Naive thymus-derived CD4-positive, alpha-beta T cell (primary cell): Measurements from ENCODE around the gene CLTCL1. TPM values are rescaled to one million over a fixed set of nuclear protein-coding genes. Genes with fewer than 3 reads are reported as not detected.
A peak's percentile ranks its signal among the peaks of the same experiment; 100 is the strongest.

Experiments used
- ATAC-seq: fragments of 150-1000 bp; cut with Tn5 transposase; 2 replicates; pipeline ENCODE4 v1.10.0; 2021; ENCODE audit warnings: mild to moderate bottlenecking, moderate library complexity
- CTCF ChIA-PET: fragments of 350-600 bp; sonication (Branson Sonifier 250); formaldehyde crosslinking; loops from one replicate; lab custom pipeline; 2021; ENCODE audit warnings: antibody characterized with exemption; lab: Charles Lee
- POLR2A ChIA-PET: fragments of 350-600 bp; sonication (Branson Sonifier 250); formaldehyde crosslinking; loops from one replicate; lab custom pipeline; 2021; ENCODE audit warnings: antibody characterized with exemption, inconsistent platforms; lab: Charles Lee
- DNase-seq, 9 donors: peaks; one replicate each; pipeline versions ENCODE4 v3.0.0 to v3.0.0-alpha.2; 2020 to 2022; ENCODE audit warnings: mixed read lengths in 1 of 9
- H3K27ac ChIP-seq: one replicate; pipeline ENCODE4 v1.7.0; 2013; ENCODE audit warnings: mild to moderate bottlenecking, low read depth, low read length, moderate library complexity
- H3K27me3 ChIP-seq, 2 donors: one replicate each; pipeline ENCODE4 v1.7.0; 2013; ENCODE audit warnings: low read length in 2 of 2, mild to moderate bottlenecking in 2 of 2, moderate library complexity in 2 of 2; ENCODE audit not compliant: control insufficient read depth in 2 of 2, insufficient read depth in 2 of 2
- H3K36me3 ChIP-seq, 3 experiments: 1 replicate in 2 of 3; 2 replicates in 1 of 3; pipeline ENCODE4 v1.7.0; 2013; ENCODE audit warnings: low read length in 3 of 3, mild to moderate bottlenecking in 3 of 3, moderate library complexity in 1 of 3; ENCODE audit not compliant: insufficient read depth in 3 of 3, control insufficient read depth in 2 of 3
- H3K4me1 ChIP-seq, 2 donors: one replicate each; pipeline ENCODE4 v1.7.0; 2013; ENCODE audit warnings: low read length in 2 of 2, mild to moderate bottlenecking in 2 of 2, moderate library complexity in 1 of 2; ENCODE audit not compliant: control insufficient read depth in 2 of 2, insufficient read depth in 2 of 2
- H3K4me3 ChIP-seq: 2 replicates; pipeline ENCODE4 v1.7.0; 2013; ENCODE audit warnings: mild to moderate bottlenecking, low read length
- H3K9me3 ChIP-seq, 3 experiments: 1 replicate in 2 of 3; 2 replicates in 1 of 3; pipeline ENCODE4 v1.7.0; 2013; ENCODE audit warnings: low read length in 3 of 3; ENCODE audit not compliant: control insufficient read depth in 2 of 3
- H3K27ac Mint-ChIP-seq, 9 donors: one replicate each; pipeline ENCODE4 v1.8.0; 2020 to 2022; ENCODE audit warnings: mixed read lengths in 9 of 9, mild to moderate bottlenecking in 8 of 9, moderate library complexity in 5 of 9, inconsistent platforms in 2 of 9
- H3K27me3 Mint-ChIP-seq, 5 donors: one replicate each; pipeline ENCODE4 v1.8.0; 2021 to 2022; ENCODE audit warnings: mixed read lengths in 5 of 5, mild to moderate bottlenecking in 1 of 5
- H3K36me3 Mint-ChIP-seq, 5 donors: one replicate each; pipeline ENCODE4 v1.8.0; 2020 to 2022; ENCODE audit warnings: mixed read lengths in 5 of 5, mild to moderate bottlenecking in 3 of 5, inconsistent platforms in 1 of 5
- H3K4me1 Mint-ChIP-seq, 7 donors: one replicate each; pipeline ENCODE4 v1.8.0; 2020 to 2022; ENCODE audit warnings: mixed read lengths in 7 of 7, mild to moderate bottlenecking in 3 of 7, inconsistent platforms in 1 of 7
- H3K4me3 Mint-ChIP-seq, 10 donors: one replicate each; pipeline ENCODE4 v1.8.0; 2020 to 2022; ENCODE audit warnings: mild to moderate bottlenecking in 10 of 10, mixed read lengths in 10 of 10, moderate library complexity in 6 of 10, inconsistent platforms in 2 of 10
- H3K9me3 Mint-ChIP-seq, 11 donors: one replicate each; pipeline ENCODE4 v1.8.0; 2020 to 2022; ENCODE audit warnings: mixed read lengths in 11 of 11, mild to moderate bottlenecking in 4 of 11, inconsistent platforms in 1 of 11, moderate library complexity in 1 of 11
- intact Hi-C, 2 donors: fragments of 100-400 bp; cut with micrococcal nuclease; formaldehyde crosslinking; loops; one replicate each; pipeline ENCODE4 v1.15.1; 2023
- polyA plus RNA-seq, 2 donors: library from polyadenylated mRNA; unstranded; fragments of 300-500 nt; fragmentation: Illumina TruSeq; gene quantifications; one replicate each; pipeline ENCODE4 v1.2.3, GENCODE V29; 2021
- total RNA-seq, 6 experiments: library from RNA in 5 of 6; stranded (reverse) in 5 of 6; gene quantifications; 1 replicate in 5 of 6; 2 replicates in 1 of 6; pipeline ENCODE4 v1.2.3 and lab custom pipeline; 2021 to 2026

CLTCL1 gene
- total and polyA plus RNA-seq, 7 experiments from 2014 or later = 0.22 to 3.1 (median 1.2) TPM

DNA sequence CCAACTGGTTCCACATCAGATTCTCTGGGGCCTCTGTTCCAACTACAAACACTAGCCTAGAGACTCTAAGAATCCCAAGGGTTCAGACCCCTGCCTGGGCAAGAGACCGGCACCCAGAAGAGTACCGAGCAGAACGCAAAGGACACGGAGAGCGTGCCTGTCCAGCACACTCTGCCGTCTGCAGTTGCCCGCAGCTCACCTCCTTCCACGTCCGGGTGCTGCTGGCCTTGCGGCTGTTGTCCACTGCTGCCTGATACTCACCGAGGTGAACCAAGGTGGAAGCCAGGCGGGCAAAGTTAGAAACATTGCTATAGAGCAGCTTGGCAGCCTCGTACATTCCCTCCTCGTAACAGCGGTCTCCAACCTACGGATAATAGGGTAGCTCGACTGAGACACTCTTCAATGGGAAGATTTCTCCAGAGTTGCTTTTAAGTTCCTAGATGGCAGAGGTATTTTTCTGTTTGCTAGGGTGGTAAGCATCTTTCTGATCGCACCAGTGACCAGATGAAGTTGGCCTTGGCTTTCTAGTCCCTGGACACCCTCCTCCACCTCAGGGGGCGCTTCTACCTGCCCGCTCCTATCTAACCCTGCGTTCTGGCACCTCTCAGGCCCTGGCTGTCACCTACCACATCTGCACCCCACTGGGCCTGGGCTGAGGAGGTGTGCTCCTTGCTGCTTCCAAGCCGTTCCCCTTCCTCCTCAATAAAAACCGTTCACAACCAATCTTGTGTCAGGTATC, 90.2 kb downstream of the CLTCL1 start:
- Mint-ChIP-seq H3K9me3 (peaks cover 0 to 3% (median 0%) of the 10 kb centered on the region in 11 donors), H3K27me3 (peaks cover 0 to 6% (median 0%) of the 10 kb centered on the region in 5 donors), H3K36me3 (no peaks in the 10 kb centered on the region), H3K4me1 (peaks cover 0 to 5% (median 0%) of the 10 kb centered on the region in 7 donors), H3K4me3 (no peak overlapping the region), H3K27ac (no peak overlapping the region)
- DNase-seq (no peak), ATAC-seq (no peak)
- no peaks in the 10 kb centered on the region for H3K4me1 ChIP-seq
- no peaks in the 10 kb centered on the region for H3K27me3 ChIP-seq
- H3K27ac ChIP-seq = no peak overlapping the region
- H3K36me3 ChIP-seq = no peaks in the 10 kb centered on the region
- CTCF ChIA-PET = no interaction called here
- intact Hi-C loops = no loop called here
- no peak overlapping the region for H3K4me3 ChIP-seq
- POLR2A ChIA-PET = no interaction called here
- H3K9me3 ChIP-seq = no peaks in the 10 kb centered on the region

DNA sequence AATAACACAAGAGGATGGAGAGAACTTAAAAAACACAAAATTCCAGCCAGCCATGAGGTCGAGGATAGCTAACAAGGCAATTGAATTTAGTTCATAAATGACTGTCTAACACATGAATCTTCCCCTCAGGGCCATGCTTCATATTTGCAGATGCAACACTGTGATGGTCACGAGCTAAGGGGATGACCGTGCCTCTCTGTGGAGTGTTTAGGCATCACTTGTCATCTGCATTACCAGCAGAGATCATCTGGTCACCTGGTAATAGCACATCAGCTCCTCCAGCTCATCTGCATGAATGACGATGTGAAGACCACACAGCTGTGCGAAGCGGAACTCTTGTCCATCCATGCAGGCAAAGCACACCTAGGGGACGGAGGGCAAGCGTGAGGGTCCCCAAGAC, 92.0 kb downstream of the CLTCL1 start:
- Histone ChIP-seq H3K4me3 (no peak overlapping the region), H3K9me3 (no peaks in the 10 kb centered on the region), H3K27ac (no peak overlapping the region), H3K27me3 (no peaks in the 10 kb centered on the region), H3K36me3 (no peaks in the 10 kb centered on the region), H3K4me1 (no peaks in the 10 kb centered on the region)
- peak overlapping the region in 1 of 9 donors; percentile 12 for H3K27ac Mint-ChIP-seq
- ChIA-PET CTCF (no interaction called here), POLR2A (no interaction called here)
- no peak overlapping the region for H3K4me3 Mint-ChIP-seq
- peaks cover 0 to 6% (median 0%) of the 10 kb centered on the region in 5 donors for H3K27me3 Mint-ChIP-seq
- ATAC-seq (no peak), DNase-seq (no peak)
- intact Hi-C loops = no loop called here
- peaks cover 0 to 3% (median 0%) of the 10 kb centered on the region in 11 donors for H3K9me3 Mint-ChIP-seq
- peaks cover 5 to 17% (median 9%) of the 10 kb centered on the region in 7 donors for H3K4me1 Mint-ChIP-seq
- no peaks in the 10 kb centered on the region for H3K36me3 Mint-ChIP-seq

DNA sequence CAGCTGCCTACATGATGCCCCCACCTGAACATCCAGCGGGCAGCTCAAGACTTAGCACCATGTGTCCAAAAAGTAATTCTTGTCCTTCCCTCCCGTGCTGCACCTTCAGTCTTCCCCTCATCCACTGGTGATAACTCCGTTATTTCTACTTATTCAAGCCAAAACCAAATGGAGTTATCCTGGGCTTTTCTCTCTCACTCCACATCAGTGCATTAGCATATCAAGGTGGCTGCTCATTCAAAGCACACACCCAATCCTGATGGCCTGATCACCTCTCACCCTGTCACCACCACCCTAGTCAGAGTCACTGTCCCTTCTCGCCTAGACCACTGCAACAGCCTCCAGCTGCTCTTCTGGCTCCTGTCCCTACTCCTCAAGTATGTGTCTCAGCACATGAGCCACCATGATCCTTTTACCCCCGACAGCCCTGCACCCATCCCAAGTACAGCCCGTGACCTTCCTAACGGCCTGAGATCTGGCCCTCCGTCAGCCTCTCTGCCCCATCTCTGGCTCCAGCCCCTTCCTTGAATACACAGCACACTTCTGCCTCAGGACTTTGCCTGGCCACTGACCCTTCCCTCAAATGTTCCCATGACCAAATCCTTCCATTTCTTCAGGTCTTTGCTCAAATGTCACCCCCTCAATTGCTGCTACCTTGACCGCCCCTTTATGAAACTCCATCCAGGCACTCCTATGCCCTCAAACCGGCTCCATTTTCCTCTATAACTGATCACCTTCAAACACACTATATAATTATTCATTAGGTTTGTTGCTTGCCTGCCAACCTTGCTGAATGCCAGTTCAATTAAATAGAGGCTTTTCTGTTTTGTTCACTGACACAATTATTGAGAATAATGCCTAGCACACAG, 93.3 kb downstream of the CLTCL1 start:
- no peaks in the 10 kb centered on the region for H3K27me3 ChIP-seq
- peak overlapping the region in 2 of 9 donors; percentile 11 to 28 for H3K27ac Mint-ChIP-seq
- H3K27me3 Mint-ChIP-seq = peaks cover 0 to 6% (median 0%) of the 10 kb centered on the region in 5 donors
- peaks cover 5 to 17% (median 7%) of the 10 kb centered on the region in 7 donors for H3K4me1 Mint-ChIP-seq
- ChIA-PET POLR2A (no interaction called here), CTCF (no interaction called here)
- no peaks in the 10 kb centered on the region for H3K36me3 ChIP-seq
- peaks cover 0 to 3% (median 0%) of the 10 kb centered on the region in 11 donors for H3K9me3 Mint-ChIP-seq
- ATAC-seq (no peak), DNase-seq (no peak)
- H3K4me3 ChIP-seq = no peak overlapping the region
- intact Hi-C loops = no loop called here
- H3K36me3 Mint-ChIP-seq = no peaks in the 10 kb centered on the region
- no peaks in the 10 kb centered on the region for H3K4me1 ChIP-seq
- H3K9me3 ChIP-seq = no peaks in the 10 kb centered on the region
- H3K4me3 Mint-ChIP-seq = no peak overlapping the region
- no peak overlapping the region for H3K27ac ChIP-seq

DNA sequence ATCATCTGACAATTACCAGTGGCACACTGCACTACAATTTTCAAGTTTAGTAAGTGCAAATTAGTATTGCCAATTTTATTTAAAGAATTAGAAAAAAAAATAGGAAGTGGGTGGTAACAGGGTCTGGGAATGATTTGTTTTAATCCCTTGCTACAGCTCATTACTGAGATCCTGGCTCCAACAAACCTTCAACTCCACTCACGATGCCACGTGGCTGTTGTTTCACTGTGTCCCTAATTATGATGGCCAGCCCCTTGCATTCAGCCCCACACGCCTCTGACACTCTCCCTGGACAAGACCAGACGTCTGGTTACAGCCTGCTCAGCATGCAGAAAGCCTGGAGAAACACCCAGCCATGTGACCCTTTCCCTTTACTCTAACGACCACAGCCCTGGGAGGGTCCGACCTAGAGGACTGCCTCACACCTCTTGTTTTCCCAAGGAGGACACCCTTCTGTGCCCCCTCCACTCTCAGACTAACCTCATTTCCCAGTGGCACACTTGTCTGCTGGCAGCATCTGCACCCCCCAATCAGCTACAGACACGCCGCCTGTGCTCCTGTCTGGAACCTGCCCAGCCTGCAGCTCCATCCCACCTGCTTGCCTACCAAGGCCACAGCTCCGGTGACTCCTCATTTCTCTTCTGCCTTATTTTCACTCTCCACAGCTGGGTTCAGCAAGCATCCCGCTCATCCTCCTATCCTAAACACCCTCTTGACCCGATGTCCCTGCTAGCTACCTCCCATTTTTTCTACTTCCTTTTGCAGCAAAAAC, 94.5 kb downstream of the CLTCL1 start:
- Histone ChIP-seq H3K4me3 (no peak overlapping the region), H3K36me3 (no peaks in the 10 kb centered on the region), H3K9me3 (no peaks in the 10 kb centered on the region), H3K27me3 (no peaks in the 10 kb centered on the region), H3K27ac (no peak overlapping the region), H3K4me1 (no peaks in the 10 kb centered on the region)
- peaks cover 0 to 6% (median 0%) of the 10 kb centered on the region in 5 donors for H3K27me3 Mint-ChIP-seq
- DNase-seq (no peak), ATAC-seq (no peak)
- no peaks in the 10 kb centered on the region for H3K36me3 Mint-ChIP-seq
- POLR2A ChIA-PET = no interaction called here
- no peak overlapping the region for H3K4me3 Mint-ChIP-seq
- no peaks in the 10 kb centered on the region for H3K9me3 Mint-ChIP-seq
- CTCF ChIA-PET = no interaction called here
- intact Hi-C loops = no loop called here
- peaks cover 4 to 17% (median 6%) of the 10 kb centered on the region in 7 donors for H3K4me1 Mint-ChIP-seq
- peak overlapping the region in 2 of 9 donors; percentile 14 to 45 for H3K27ac Mint-ChIP-seq

DNA sequence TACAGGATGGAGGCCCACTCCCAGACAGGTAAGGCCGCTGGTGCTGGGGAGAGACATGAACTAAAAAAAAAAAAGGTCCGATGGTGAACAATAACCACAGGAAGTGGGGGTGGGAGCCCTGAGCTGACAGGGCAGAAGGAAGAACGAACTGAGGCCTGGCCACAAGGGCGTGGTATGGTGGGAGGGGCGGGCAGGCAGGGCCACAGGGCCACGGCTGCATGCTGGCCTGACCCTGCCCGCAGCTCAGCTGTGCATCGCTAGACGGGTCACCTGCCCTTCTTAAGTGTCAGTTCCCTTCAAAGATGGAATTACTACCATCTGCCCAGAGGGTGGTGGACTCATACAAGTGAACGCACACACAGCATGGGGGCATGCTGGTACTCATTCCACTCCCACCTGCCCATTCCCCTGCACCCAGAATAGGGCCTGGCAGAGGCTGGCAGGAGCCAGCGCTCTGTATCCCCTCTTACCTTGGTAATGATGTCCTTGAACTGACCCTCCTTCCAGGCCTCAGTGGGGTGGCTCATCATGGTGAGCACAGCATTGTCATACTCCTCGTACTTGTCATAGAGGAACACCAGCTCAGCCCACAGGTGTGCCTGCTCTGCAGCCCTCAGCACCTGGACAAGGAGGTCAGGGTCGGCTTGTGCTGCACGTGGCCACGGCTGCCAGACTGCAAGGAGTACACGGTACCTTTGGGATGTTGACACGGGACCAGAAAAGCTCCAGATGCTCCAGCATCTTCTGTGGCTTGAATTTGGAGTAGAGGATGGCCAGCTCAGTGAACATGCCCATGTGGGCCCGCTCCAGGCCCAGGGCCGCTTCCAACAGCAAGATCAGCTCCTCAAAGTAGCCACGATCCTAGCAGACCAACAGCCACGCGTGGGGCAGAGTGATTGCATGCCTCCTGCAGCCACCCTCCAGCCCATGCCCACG, 95.5 kb downstream of the CLTCL1 start:
- H3K4me3 Mint-ChIP-seq = no peak overlapping the region
- Histone ChIP-seq H3K36me3 (no peaks in the 10 kb centered on the region), H3K4me1 (no peaks in the 10 kb centered on the region), H3K4me3 (no peak overlapping the region), H3K27ac (no peak overlapping the region), H3K27me3 (no peaks in the 10 kb centered on the region), H3K9me3 (no peaks in the 10 kb centered on the region)
- POLR2A ChIA-PET = no interaction called here
- CTCF ChIA-PET = no interaction called here
- H3K27me3 Mint-ChIP-seq = peaks cover 0 to 6% (median 0%) of the 10 kb centered on the region in 5 donors
- intact Hi-C loops = no loop called here
- peaks cover 4 to 17% (median 6%) of the 10 kb centered on the region in 7 donors for H3K4me1 Mint-ChIP-seq
- ATAC-seq (no peak), DNase-seq (no peak)
- H3K36me3 Mint-ChIP-seq = no peaks in the 10 kb centered on the region
- H3K9me3 Mint-ChIP-seq = no peaks in the 10 kb centered on the region
- peak overlapping the region in 2 of 9 donors; percentile 16 to 70 for H3K27ac Mint-ChIP-seq
